Breast epithelium (tissue), 3 donors: Measurements from ENCODE around the gene EFNA5.

Experiments
- POLR2A ChIP-seq: fragments of 450-650 bp; IDR thresholded peaks from one replicate; pipeline ENCODE4 v1.6.1; 2016; ENCODE audit warnings: antibody characterized with exemption, mild to moderate bottlenecking, moderate library complexity
- TF ChIP-seq, protein P1 (sequence below), 3 donors: fragments of 450-650 bp; IDR thresholded peaks; one replicate each; pipeline ENCODE4 v1.5.1; 2016 to 2017; ENCODE audit warnings: antibody characterized with exemption in 3 of 3, mild to moderate bottlenecking in 3 of 3, moderate library complexity in 3 of 3

DNA sequence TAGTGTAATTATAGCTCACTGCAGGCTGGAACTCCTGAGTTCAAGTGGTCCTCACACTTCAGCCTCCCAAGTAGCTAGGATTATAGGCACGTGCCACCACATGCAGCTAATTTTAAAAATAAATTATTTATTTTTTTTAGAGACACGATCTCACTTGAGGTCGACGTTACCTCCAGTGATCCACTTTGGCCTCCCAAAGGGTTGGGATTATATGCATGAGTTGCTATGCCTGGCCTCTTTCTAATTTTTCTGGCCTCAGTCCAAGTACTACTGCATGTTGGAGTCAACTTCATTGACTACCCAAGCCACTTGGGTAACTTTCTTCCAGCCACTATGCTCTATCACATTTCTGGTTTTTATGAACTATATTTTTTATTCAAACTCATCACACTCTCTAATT, 148.3 kb downstream of the EFNA5 start:
- TF ChIP-seq, protein P1, sequence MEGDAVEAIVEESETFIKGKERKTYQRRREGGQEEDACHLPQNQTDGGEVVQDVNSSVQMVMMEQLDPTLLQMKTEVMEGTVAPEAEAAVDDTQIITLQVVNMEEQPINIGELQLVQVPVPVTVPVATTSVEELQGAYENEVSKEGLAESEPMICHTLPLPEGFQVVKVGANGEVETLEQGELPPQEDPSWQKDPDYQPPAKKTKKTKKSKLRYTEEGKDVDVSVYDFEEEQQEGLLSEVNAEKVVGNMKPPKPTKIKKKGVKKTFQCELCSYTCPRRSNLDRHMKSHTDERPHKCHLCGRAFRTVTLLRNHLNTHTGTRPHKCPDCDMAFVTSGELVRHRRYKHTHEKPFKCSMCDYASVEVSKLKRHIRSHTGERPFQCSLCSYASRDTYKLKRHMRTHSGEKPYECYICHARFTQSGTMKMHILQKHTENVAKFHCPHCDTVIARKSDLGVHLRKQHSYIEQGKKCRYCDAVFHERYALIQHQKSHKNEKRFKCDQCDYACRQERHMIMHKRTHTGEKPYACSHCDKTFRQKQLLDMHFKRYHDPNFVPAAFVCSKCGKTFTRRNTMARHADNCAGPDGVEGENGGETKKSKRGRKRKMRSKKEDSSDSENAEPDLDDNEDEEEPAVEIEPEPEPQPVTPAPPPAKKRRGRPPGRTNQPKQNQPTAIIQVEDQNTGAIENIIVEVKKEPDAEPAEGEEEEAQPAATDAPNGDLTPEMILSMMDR (IDR thresholded peaks at IDR 0.05): no peak
- TF ChIP-seq POLR2A: no peak
